Activated CD4-positive, CD25-positive, alpha-beta regulatory T cell treated with anti-CD3 and anti-CD28 coated beads, Interleukin-2, amount 50 U/mL, for 72 hours (primary cell): Measurements from ENCODE around the gene RIBC2.
"Not testable (repeated sequence)": the region's sequence is repeated elsewhere in the genome, so short reads cannot be mapped to it uniquely, and the experiment has no call there.

Source experiments
- DNase-seq: peaks from one replicate; pipeline ENCODE4 v3.0.0; 2021

The RIBC2 gene

GRCh38 chr22:45425101-45425500 is 11.6 kb downstream of the RIBC2 start:
- DNase-seq, result no peak

GRCh38 chr22:45425531-45426265 is 12.2 kb downstream of the RIBC2 start:
- no peak for DNase-seq

GRCh38 chr22:45426387-45426786 is 12.9 kb downstream of the RIBC2 start:
- no peak for DNase-seq

- DNase-seq, result no peak
Observed at GRCh38 chr22:45427114-45427513, 13.6 kb downstream of the RIBC2 start.

GRCh38 chr22:45428391-45429385 is 15.2 kb downstream of the RIBC2 start:
- no peak for DNase-seq

- no peak for DNase-seq
Observed at GRCh38 chr22:45429424-45429823, 15.9 kb downstream of the RIBC2 start.

GRCh38 chr22:45429981-45430775 is 16.7 kb downstream of the RIBC2 start:
- no peak for DNase-seq

- DNase-seq, result no peak
Observed at GRCh38 chr22:45430871-45431270, 17.4 kb downstream of the RIBC2 start.

GRCh38 chr22:45434981-45435380 is 21.5 kb downstream of the RIBC2 start:
- no peak for DNase-seq

- DNase-seq, result peak; percentile 79
Observed at GRCh38 chr22:45435544-45436139, 22.1 kb downstream of the RIBC2 start.

GRCh38 chr22:45436871-45437517 is 23.5 kb downstream of the RIBC2 start:
- not testable (repeated sequence) for DNase-seq

GRCh38 chr22:45438336-45438735 is 24.8 kb downstream of the RIBC2 start:
- no peak for DNase-seq

GRCh38 chr22:45440688-45441087 is 27.2 kb downstream of the RIBC2 start:
- not testable (repeated sequence) for DNase-seq

GRCh38 chr22:45441138-45441537 is 27.6 kb downstream of the RIBC2 start:
- no peak for DNase-seq

GRCh38 chr22:45442116-45442515 is 28.6 kb downstream of the RIBC2 start:
- no peak for DNase-seq

- DNase-seq, result no peak
Observed at GRCh38 chr22:45444168-45444567, 30.7 kb downstream of the RIBC2 start.

- DNase-seq, result no peak
Observed at GRCh38 chr22:45445031-45445710, 31.7 kb downstream of the RIBC2 start.

GRCh38 chr22:45446216-45446615 is 32.7 kb downstream of the RIBC2 start:
- no peak for DNase-seq

GRCh38 chr22:45447596-45447995 is 34.1 kb downstream of the RIBC2 start:
- not testable (repeated sequence) for DNase-seq

- no peak for DNase-seq
Observed at GRCh38 chr22:45448431-45448830, 34.9 kb downstream of the RIBC2 start.

- DNase-seq, result not testable (repeated sequence)
Observed at GRCh38 chr22:45449442-45449841, 35.9 kb downstream of the RIBC2 start.
